Muscle layer of colon (tissue), 2 donors: Measurements from ENCODE around the gene CNOT1.

Source experiments
- H3K27ac ChIP-seq: one replicate; pipeline ENCODE4 v1.7.0; 2013; ENCODE audit warnings: low read depth, mild to moderate bottlenecking, low read length, moderate library complexity
- H3K27me3 ChIP-seq, 2 donors: one replicate each; pipeline ENCODE4 v1.7.0; 2013; ENCODE audit warnings: low read length in 2 of 2, mild to moderate bottlenecking in 2 of 2; ENCODE audit not compliant: insufficient read depth in 2 of 2, control insufficient read depth in 1 of 2
- H3K36me3 ChIP-seq: one replicate; pipeline ENCODE4 v1.7.0; 2013; ENCODE audit warnings: mild to moderate bottlenecking, low read length; ENCODE audit not compliant: insufficient read depth
- H3K4me1 ChIP-seq: one replicate; pipeline ENCODE4 v1.7.0; 2013; ENCODE audit warnings: mild to moderate bottlenecking, low read length; ENCODE audit not compliant: insufficient read depth
- H3K4me3 ChIP-seq, 2 donors: one replicate each; pipeline ENCODE4 v1.7.0; 2013; ENCODE audit warnings: low read length in 2 of 2, low read depth in 1 of 2, mild to moderate bottlenecking in 1 of 2, moderate library complexity in 1 of 2
- H3K9ac ChIP-seq: one replicate; pipeline ENCODE4 v1.7.0; 2013; ENCODE audit warnings: low read length
- H3K9me3 ChIP-seq: one replicate; pipeline ENCODE4 v1.7.0; 2013; ENCODE audit warnings: mild to moderate bottlenecking, low read length
- donor health status: abdominal sarcoma.
- donor health status: Adenocarcinoma of cecum.

CNOT1 gene

GRCh38 chr16:58536278-58536677 lies 93.3 kb downstream of the CNOT1 start:
- H3K4me1 ChIP-seq = no peaks in the 10 kb centered on the region
- H3K4me3 ChIP-seq = no peak overlapping the region
- no peak overlapping the region for H3K9ac ChIP-seq
- no peaks in the 10 kb centered on the region for H3K27me3 ChIP-seq
- no peak overlapping the region for H3K27ac ChIP-seq
- no peaks in the 10 kb centered on the region for H3K9me3 ChIP-seq
- H3K36me3 ChIP-seq = peaks cover 82% of the 10 kb centered on the region

DNA sequence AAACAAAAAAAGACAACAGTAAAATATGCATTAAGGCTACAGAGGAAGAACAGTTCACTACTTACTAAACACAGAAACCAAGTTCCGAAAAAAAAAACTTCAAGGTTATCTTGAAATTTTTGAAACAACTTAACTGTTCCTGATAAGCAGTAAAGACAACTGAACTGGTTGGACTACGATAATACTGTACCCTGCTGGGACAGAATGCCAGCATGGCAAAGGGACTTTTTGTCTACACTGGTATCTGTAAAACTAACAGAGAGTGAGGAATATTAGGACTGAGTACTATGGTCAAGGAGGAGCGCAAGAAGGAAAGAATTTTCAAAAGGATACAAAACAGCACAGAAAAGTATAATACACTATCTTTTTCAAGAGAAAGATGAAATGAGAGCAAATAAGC lies 94.5 kb downstream of the CNOT1 start:
- H3K9ac ChIP-seq = no peak overlapping the region
- no peak overlapping the region for H3K27ac ChIP-seq
- no peak overlapping the region for H3K4me3 ChIP-seq
- H3K36me3 ChIP-seq = peaks cover 83% of the 10 kb centered on the region
- H3K27me3 ChIP-seq = no peaks in the 10 kb centered on the region
- H3K9me3 ChIP-seq = no peaks in the 10 kb centered on the region
- H3K4me1 ChIP-seq = no peaks in the 10 kb centered on the region

DNA sequence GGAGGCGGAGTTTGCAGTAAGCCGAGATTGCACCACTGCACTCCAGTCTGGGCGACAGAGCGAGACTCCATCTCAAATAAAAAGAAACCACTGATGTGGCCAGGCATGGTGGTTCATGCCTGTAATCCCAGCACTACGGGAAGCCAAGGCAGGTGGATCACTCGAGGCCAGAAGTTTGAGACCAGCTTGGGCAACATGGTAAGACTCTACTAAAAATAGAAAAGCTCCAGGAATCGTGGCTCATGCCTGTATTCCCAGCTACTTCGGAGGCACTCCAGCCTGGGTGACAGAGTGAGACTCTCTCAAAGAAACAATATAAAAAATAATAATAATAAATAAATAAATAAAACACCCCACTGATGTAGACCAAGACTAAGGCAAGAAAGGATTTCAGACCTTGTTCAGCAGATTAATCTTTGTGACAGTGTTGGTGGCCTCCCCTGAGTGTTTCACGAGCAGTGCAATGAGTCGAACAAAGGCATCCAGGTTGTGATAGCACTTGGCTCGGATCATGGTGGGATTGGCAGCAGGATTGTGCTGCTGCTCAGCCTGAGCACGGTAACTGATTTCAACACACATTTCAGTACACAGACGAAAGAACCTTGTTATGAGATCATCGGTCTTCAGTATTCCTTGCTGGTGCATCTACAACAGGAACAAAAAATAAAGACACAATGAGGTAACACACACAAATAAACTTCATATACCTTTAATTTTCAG lies 95.7 kb downstream of the CNOT1 start:
- no peak overlapping the region for H3K27ac ChIP-seq
- no peaks in the 10 kb centered on the region for H3K27me3 ChIP-seq
- H3K36me3 ChIP-seq = peaks cover 81% of the 10 kb centered on the region
- H3K4me3 ChIP-seq = no peak overlapping the region
- H3K9ac ChIP-seq = no peak overlapping the region
- H3K4me1 ChIP-seq = no peaks in the 10 kb centered on the region
- no peaks in the 10 kb centered on the region for H3K9me3 ChIP-seq

- H3K4me1 ChIP-seq = no peaks in the 10 kb centered on the region
- no peaks in the 10 kb centered on the region for H3K27me3 ChIP-seq
- no peak overlapping the region for H3K4me3 ChIP-seq
- peaks cover 79% of the 10 kb centered on the region for H3K36me3 ChIP-seq
- H3K9ac ChIP-seq = no peak overlapping the region
- H3K9me3 ChIP-seq = no peaks in the 10 kb centered on the region
- H3K27ac ChIP-seq = no peak overlapping the region
Observed at GRCh38 chr16:58532414-58532813, 97.2 kb downstream of the CNOT1 start.

DNA sequence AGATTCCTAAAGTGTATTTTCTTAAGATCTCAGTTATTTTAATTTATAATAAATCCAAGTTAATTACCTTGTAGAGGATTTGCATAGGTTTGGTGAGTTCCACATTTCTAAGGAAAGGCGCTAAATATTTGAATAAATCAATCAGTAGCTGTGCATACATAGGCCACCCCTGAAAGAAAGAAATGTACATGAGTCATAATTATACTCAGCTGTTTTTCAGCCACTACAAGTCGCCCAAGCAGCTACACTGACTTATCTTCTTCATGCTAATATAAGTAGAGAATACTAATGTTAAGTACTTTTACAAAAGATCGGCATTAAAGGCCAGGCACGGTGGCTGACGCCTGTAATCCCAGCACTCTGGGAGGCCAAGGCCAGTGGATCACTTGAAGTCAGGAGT lies 99.4 kb downstream of the CNOT1 start:
- Histone ChIP-seq H3K4me3 (no peak overlapping the region), H3K27ac (no peak overlapping the region), H3K4me1 (no peaks in the 10 kb centered on the region), H3K36me3 (peaks cover 71% of the 10 kb centered on the region), H3K27me3 (no peaks in the 10 kb centered on the region), H3K9ac (no peak overlapping the region), H3K9me3 (no peaks in the 10 kb centered on the region)

GRCh38 chr16:58519707-58520106 lies 109.9 kb downstream of the CNOT1 start:
- Histone ChIP-seq H3K27me3 (no peaks in the 10 kb centered on the region), H3K27ac (no peak overlapping the region), H3K36me3 (peaks cover 65% of the 10 kb centered on the region), H3K4me1 (peaks cover 6% of the 10 kb centered on the region), H3K4me3 (no peak overlapping the region), H3K9me3 (no peaks in the 10 kb centered on the region), H3K9ac (no peak overlapping the region)

DNA sequence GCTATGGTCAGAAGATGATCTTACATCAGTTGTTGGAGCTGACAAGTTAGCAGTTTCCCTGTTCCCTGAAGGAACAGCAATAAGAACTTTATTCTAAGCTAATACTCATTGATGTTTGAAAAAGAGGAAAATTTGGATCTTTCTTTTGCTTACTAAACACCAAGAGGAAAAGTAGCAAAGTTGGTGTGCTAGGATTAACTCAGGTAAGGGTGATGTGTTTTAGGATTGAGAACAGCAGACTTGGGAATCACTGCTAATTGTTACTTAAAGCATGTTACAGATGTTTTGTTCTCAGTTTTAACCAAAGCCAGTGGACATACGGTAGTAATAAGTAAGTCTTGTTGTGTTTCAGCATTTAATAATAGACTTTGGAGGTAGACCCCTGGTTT lies 110.7 kb downstream of the CNOT1 start:
- Histone ChIP-seq H3K9me3 (no peaks in the 10 kb centered on the region), H3K9ac (no peak overlapping the region), H3K4me3 (no peak overlapping the region), H3K36me3 (peaks cover 58% of the 10 kb centered on the region), H3K27ac (no peak overlapping the region), H3K4me1 (peaks cover 6% of the 10 kb centered on the region), H3K27me3 (no peaks in the 10 kb centered on the region)

DNA sequence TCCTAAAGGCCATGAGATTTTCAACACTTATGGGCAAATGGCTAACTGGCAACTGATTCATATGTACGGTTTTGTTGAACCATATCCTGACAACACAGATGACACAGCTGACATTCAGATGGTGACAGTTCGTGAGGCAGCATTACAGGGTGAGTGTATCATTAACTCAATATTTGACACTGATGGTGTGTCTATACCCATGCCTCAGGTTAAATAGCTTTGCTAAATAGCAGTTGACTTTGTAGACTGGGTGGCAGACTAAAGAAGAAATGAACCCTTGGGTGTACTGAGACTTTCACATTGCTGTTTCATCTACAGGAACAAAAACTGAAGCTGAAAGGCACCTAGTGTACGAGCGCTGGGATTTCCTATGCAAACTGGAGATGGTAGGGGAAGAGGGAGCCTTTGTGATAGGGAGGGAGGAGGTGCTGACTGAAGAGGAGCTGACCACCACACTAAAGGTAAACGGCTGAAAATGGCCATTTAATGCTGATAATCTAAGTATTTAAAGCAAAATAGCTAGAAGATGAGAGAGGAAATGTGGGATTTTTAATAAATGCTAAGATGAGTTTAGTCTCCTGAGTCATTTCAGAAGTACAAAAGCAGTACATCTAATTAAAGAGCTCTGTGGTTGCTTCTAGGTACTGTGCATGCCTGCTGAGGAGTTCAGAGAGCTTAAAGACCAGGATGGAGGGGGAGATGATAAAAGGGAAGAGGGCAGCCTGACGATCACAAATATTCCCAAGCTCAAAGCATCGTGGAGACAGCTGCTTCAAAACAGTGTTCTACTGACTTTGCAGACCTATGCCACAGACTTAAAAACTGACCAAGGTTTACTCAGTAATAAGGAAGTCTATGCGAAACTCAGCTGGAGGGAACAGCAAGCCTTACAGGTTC lies 111.3 kb downstream of the CNOT1 start:
- Histone ChIP-seq H3K9me3 (no peaks in the 10 kb centered on the region), H3K27ac (no peak overlapping the region), H3K4me1 (peaks cover 6% of the 10 kb centered on the region), H3K36me3 (peaks cover 53% of the 10 kb centered on the region), H3K4me3 (no peak overlapping the region), H3K9ac (no peak overlapping the region), H3K27me3 (no peaks in the 10 kb centered on the region)

- peaks cover 41% of the 10 kb centered on the region for H3K36me3 ChIP-seq
- no peak overlapping the region for H3K9ac ChIP-seq
- H3K27me3 ChIP-seq = no peaks in the 10 kb centered on the region
- no peak overlapping the region for H3K4me3 ChIP-seq
- peaks cover 6% of the 10 kb centered on the region for H3K4me1 ChIP-seq
- no peak overlapping the region for H3K27ac ChIP-seq
- no peaks in the 10 kb centered on the region for H3K9me3 ChIP-seq
Observed at GRCh38 chr16:58516768-58517107, 112.9 kb downstream of the CNOT1 start.

- Histone ChIP-seq H3K4me3 (peak overlapping the region; percentile 89 to 95), H3K9ac (no peak overlapping the region), H3K27me3 (no peaks in the 10 kb centered on the region), H3K36me3 (peaks cover 36% of the 10 kb centered on the region), H3K9me3 (no peaks in the 10 kb centered on the region), H3K27ac (peak overlapping the region; percentile 87), H3K4me1 (peaks cover 6% of the 10 kb centered on the region)
Observed at GRCh38 chr16:58515871-58516767, 113.5 kb downstream of the CNOT1 start.
